ENCODE results near the gene ACP7. TPM values are rescaled to one million over a fixed set of nuclear protein-coding genes. Genes with fewer than 3 reads are reported as not detected.

Gene ACP7
- polyA plus RNA-seq, 1 of the 3 experiments (the other 2 are of a cell fraction) = 0.36 TPM

DNA sequence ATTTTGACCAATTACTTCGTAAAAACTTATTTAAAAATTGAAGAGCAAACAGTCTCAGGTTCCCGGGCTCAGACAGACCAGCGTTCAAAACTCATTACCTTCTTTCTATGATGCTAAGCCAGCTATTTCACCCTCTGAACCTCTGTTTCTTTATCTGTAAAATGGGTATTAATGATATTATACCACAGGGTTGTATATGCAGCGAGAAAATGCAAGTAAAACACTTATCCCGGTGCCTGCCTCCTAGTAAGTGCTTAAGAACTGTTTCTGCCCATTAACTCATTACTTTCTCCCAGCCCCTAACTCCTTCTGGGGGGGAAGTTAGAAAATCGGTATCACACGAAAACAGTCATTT, 41.0 kb downstream of the ACP7 start:
- 44% methylated on average over 7 of the region's 7 CpGs for WGBS (ENCODE audit: low lambda C conversion rate)

DNA sequence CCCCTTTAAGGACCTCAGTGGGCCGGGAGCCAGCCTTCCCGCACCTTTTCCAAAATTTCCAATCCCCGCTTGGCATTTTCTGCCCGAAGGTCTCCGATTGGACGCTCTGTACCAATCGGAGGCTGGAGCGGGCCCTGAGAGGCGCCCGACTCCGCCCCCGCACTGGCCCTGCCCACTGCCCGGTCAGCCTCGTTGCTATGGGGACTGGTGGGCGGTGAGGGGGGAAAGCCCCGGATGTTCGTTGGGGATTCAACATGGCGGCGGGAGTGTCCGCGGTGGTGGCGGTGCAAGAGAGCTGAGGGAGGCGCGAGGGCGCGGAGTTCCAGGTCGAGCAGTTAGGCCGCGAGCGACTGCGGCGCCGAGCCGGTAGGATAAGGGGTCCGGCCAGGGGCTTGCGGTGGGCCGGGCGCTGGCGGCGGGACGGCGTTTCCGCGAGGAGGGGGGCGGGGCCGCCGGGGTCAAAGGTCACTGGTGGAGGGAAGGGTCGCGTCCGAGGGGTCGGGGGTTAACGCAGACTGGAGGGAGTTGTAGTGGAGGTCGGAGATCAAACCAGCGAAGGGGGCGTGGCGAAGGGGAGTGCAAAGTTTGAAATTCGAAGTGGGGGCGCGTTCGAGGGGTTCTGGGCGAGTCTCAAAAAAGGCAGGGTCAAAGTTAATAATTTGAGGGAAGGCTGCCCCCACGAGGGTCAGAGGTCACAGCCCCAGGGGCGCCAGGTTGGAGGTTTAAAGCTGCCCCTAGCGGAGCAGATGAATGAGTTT, 41.6 kb downstream of the ACP7 start, which contains the start of gene PAK4:
Gene PAK4 (plus strand): TSS at position 233 of the 758 bp plus-strand sequence. CDS start 43,768 bp downstream, outside the sequence.
- Histone ChIP-seq H2AFZ (ENCODE audit: low read depth) (peak within 1 kb of the TSS; percentile 95), H3K27me3 (ENCODE audit: insufficient read depth) (no peaks in the 10 kb centered on the region), H3K9me3 (no peaks in the 10 kb centered on the region), H3K36me3 (replicated peaks in 1 of 2; ENCODE audit: control insufficient read depth in 1 of 2, insufficient read depth in 2 of 2, low read length in 1 of 2) (no peaks in the 10 kb centered on the region), H3K9ac (peak within 1 kb of the TSS; percentile 89), H3K4me2 (peak within 1 kb of the TSS; percentile 95), H3K4me3 (ENCODE audit: low read depth in 2 of 2, low read length in 1 of 2) (peak within 1 kb of the TSS; percentile 83 to 91), H4K20me1 (ENCODE audit: insufficient read depth) (peaks cover 33% of the 10 kb centered on the region), H3K9me2 (no peaks in the 10 kb centered on the region), H3K79me2 (ENCODE audit: insufficient read depth) (peaks cover 48% of the 10 kb centered on the region), H3K27ac (ENCODE audit: low read depth in 2 of 2, low read length in 1 of 2) (peak within 1 kb of the TSS; percentile 65 to 76; a peak in 3 of 4 replicates), H3F3A (replicated peaks; ENCODE audit: insufficient read depth) (peaks cover 8% of the 10 kb centered on the region), H3K4me1 (ENCODE audit: control insufficient read depth in 1 of 2, insufficient read depth in 2 of 2, low read depth in 1 of 2, low read length in 1 of 2) (peaks cover 0 to 40% of the 10 kb centered on the region in 2 experiments; a peak in 1 of 4 replicates)
- POLR2A ChIA-PET = interaction anchor here (1.2 kb wide), 1 partner anchor 14 kb away, joined by 4 read pairs; no protein-coding TSS in a partner anchor
- peak; percentile 100 for DNase-seq
- CTCF ChIA-PET = interaction anchor here (0.9 to 3.2 kb wide), 6 partner anchors 13 to 203 kb away, joined by 3 to 14 read pairs (median 4); no protein-coding TSS in a partner anchor
- WGBS (ENCODE audit: low lambda C conversion rate) = under 1% methylated on average over 50 of the region's 64 CpGs
- TF ChIP-seq, protein P1, sequence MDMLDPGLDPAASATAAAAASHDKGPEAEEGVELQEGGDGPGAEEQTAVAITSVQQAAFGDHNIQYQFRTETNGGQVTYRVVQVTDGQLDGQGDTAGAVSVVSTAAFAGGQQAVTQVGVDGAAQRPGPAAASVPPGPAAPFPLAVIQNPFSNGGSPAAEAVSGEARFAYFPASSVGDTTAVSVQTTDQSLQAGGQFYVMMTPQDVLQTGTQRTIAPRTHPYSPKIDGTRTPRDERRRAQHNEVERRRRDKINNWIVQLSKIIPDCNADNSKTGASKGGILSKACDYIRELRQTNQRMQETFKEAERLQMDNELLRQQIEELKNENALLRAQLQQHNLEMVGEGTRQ (IDR thresholded peaks at IDR 0.05; ENCODE audit: borderline replicate concordance, low read depth, low read length) = no peak
- no peak for TF ChIP-seq SMC3 (IDR thresholded peaks at IDR 0.05; ENCODE audit: low read depth, low read length)
- no peak for TF ChIP-seq EP300 (IDR thresholded peaks at IDR 0.05; ENCODE audit: borderline replicate concordance in 1 of 2, low read depth in 1 of 2, low read length in 1 of 2)
- TF ChIP-seq RXRA (IDR thresholded peaks at IDR 0.05; ENCODE audit: borderline replicate concordance, low read depth) = no peak
- no peak; the same call in 1 of the 2 replicates for TF ChIP-seq RCOR1 (IDR thresholded peaks at IDR 0.05; ENCODE audit: low read length)
- TF ChIP-seq FOXM1 (IDR thresholded peaks at IDR 0.05; ENCODE audit: low read depth) = peak; percentile 92
- no peak for TF ChIP-seq FOSL2 (IDR thresholded peaks at IDR 0.05; ENCODE audit: borderline replicate concordance, low read depth)
- TF ChIP-seq, protein P2, sequence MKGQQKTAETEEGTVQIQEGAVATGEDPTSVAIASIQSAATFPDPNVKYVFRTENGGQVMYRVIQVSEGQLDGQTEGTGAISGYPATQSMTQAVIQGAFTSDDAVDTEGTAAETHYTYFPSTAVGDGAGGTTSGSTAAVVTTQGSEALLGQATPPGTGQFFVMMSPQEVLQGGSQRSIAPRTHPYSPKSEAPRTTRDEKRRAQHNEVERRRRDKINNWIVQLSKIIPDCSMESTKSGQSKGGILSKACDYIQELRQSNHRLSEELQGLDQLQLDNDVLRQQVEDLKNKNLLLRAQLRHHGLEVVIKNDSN (IDR thresholded peaks at IDR 0.05; ENCODE audit: borderline replicate concordance, low read depth) = no peak
- no peak for TF ChIP-seq TEAD4 (IDR thresholded peaks at IDR 0.05; ENCODE audit: borderline replicate concordance, insufficient read depth)
- TF ChIP-seq, protein P3, sequence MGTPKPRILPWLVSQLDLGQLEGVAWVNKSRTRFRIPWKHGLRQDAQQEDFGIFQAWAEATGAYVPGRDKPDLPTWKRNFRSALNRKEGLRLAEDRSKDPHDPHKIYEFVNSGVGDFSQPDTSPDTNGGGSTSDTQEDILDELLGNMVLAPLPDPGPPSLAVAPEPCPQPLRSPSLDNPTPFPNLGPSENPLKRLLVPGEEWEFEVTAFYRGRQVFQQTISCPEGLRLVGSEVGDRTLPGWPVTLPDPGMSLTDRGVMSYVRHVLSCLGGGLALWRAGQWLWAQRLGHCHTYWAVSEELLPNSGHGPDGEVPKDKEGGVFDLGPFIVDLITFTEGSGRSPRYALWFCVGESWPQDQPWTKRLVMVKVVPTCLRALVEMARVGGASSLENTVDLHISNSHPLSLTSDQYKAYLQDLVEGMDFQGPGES (IDR thresholded peaks at IDR 0.05; ENCODE audit: low read depth, low read length) = peak; percentile 46; the same call in 1 of the 2 replicates
- peak; percentile 90 for TF ChIP-seq POLR2AphosphoS5 (IDR thresholded peaks at IDR 0.05; ENCODE audit: low read depth, low read length)
- TF ChIP-seq EZH2phosphoT487 (IDR thresholded peaks at IDR 0.05; ENCODE audit: borderline replicate concordance, low read depth) = no peak
- TF ChIP-seq NRF1 (IDR thresholded peaks at IDR 0.05; ENCODE audit: low read depth, low read length) = no peak
- TF ChIP-seq RFX5 (IDR thresholded peaks at IDR 0.05; ENCODE audit: low read length) = peak; percentile 56
- no peak for TF ChIP-seq GATA2 (CRISPR knock-in tag; IDR thresholded peaks at IDR 0.05)
- TF ChIP-seq, protein P4, sequence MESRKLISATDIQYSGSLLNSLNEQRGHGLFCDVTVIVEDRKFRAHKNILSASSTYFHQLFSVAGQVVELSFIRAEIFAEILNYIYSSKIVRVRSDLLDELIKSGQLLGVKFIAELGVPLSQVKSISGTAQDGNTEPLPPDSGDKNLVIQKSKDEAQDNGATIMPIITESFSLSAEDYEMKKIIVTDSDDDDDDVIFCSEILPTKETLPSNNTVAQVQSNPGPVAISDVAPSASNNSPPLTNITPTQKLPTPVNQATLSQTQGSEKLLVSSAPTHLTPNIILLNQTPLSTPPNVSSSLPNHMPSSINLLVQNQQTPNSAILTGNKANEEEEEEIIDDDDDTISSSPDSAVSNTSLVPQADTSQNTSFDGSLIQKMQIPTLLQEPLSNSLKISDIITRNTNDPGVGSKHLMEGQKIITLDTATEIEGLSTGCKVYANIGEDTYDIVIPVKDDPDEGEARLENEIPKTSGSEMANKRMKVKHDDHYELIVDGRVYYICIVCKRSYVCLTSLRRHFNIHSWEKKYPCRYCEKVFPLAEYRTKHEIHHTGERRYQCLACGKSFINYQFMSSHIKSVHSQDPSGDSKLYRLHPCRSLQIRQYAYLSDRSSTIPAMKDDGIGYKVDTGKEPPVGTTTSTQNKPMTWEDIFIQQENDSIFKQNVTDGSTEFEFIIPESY (IDR thresholded peaks at IDR 0.05; ENCODE audit: borderline replicate concordance, low read depth) = no peak
- no peak for TF ChIP-seq TCF12 (IDR thresholded peaks at IDR 0.05)
- TF ChIP-seq ELF1 (IDR thresholded peaks at IDR 0.05) = no peak
- TF ChIP-seq PBX3 (IDR thresholded peaks at IDR 0.05) = no peak

More for the DNA sequence above, 41.0 kb downstream of the ACP7 start:
- Histone ChIP-seq H3K79me2 (ENCODE audit: insufficient read depth) (peaks cover 43% of the 10 kb centered on the region), H3K9ac (no peak overlapping the region), H3K9me3 (no peaks in the 10 kb centered on the region), H2AFZ (ENCODE audit: low read depth) (peak overlapping the region; percentile 95), H3K4me1 (ENCODE audit: control insufficient read depth in 1 of 2, insufficient read depth in 2 of 2, low read depth in 1 of 2, low read length in 1 of 2) (peaks cover 0 to 34% of the 10 kb centered on the region in 2 experiments; a peak in 1 of 4 replicates), H3K4me2 (no peak overlapping the region), H3K36me3 (replicated peaks in 1 of 2; ENCODE audit: control insufficient read depth in 1 of 2, insufficient read depth in 2 of 2, low read length in 1 of 2) (no peaks in the 10 kb centered on the region), H4K20me1 (ENCODE audit: insufficient read depth) (peaks cover 32% of the 10 kb centered on the region), H3K4me3 (ENCODE audit: low read depth in 2 of 2, low read length in 1 of 2) (peak overlapping the region in 1 of 2 experiments; percentile 91; a peak in 2 of 4 replicates), H3K27ac (ENCODE audit: low read depth in 2 of 2, low read length in 1 of 2) (peak overlapping the region in 1 of 2 experiments; percentile 61; a peak in 1 of 4 replicates), H3K27me3 (ENCODE audit: insufficient read depth) (no peaks in the 10 kb centered on the region), H3F3A (replicated peaks; ENCODE audit: insufficient read depth) (peaks cover 8% of the 10 kb centered on the region), H3K9me2 (no peaks in the 10 kb centered on the region)
- TF ChIP-seq RCOR1 (IDR thresholded peaks at IDR 0.05; ENCODE audit: low read length) = peak; percentile 78
- no peak for TF ChIP-seq JUND (IDR thresholded peaks at IDR 0.05)
- CTCF ChIA-PET = interaction anchor here (1.1 to 3.2 kb wide), 2 partner anchors 73 to 203 kb away, joined by 3 to 14 read pairs; no protein-coding TSS in a partner anchor
- POLR2A ChIA-PET = no interaction called here
- DNase-seq = no peak
